NB4 (cell line): ENCODE measurements around the gene EPN2.

Experiments
- MYC ChIP-seq: IDR thresholded peaks from 2 replicates; pipeline ENCODE4 v1.6.1; 2011; ENCODE audit warnings: low read depth, low read length
- POLR2A ChIP-seq: IDR thresholded peaks from 2 replicates; pipeline ENCODE4 v1.6.1; 2011; ENCODE audit warnings: mild to moderate bottlenecking; ENCODE audit not compliant: insufficient read length; ENCODE audit errors: extremely low read depth
- TF ChIP-seq, protein P1 (sequence below): IDR thresholded peaks from one replicate; pipeline ENCODE4 v1.5.1; 2012; ENCODE audit warnings: low read depth, low read length

GRCh38 chr17:19248928-19249574, 11.9 kb downstream of the EPN2 start:
- TF ChIP-seq, protein P1, sequence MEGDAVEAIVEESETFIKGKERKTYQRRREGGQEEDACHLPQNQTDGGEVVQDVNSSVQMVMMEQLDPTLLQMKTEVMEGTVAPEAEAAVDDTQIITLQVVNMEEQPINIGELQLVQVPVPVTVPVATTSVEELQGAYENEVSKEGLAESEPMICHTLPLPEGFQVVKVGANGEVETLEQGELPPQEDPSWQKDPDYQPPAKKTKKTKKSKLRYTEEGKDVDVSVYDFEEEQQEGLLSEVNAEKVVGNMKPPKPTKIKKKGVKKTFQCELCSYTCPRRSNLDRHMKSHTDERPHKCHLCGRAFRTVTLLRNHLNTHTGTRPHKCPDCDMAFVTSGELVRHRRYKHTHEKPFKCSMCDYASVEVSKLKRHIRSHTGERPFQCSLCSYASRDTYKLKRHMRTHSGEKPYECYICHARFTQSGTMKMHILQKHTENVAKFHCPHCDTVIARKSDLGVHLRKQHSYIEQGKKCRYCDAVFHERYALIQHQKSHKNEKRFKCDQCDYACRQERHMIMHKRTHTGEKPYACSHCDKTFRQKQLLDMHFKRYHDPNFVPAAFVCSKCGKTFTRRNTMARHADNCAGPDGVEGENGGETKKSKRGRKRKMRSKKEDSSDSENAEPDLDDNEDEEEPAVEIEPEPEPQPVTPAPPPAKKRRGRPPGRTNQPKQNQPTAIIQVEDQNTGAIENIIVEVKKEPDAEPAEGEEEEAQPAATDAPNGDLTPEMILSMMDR: no peak
- TF ChIP-seq POLR2A (no peak), MYC (no peak)
